Stimulated activated CD4-positive, alpha-beta T cell treated with anti-CD3 and anti-CD28 coated beads, Interleukin-1b, Interleukin-23, amount 100 ng/mL, for 1 hour (primary cell): ENCODE measurements around the gene TMEM273.

ENCODE experiments used
- DNase-seq, 2 donors: peaks; one replicate each; pipeline ENCODE4 v3.0.0-alpha.2; 2020; ENCODE audit warnings: low read depth in 2 of 2

Gene TMEM273

DNA sequence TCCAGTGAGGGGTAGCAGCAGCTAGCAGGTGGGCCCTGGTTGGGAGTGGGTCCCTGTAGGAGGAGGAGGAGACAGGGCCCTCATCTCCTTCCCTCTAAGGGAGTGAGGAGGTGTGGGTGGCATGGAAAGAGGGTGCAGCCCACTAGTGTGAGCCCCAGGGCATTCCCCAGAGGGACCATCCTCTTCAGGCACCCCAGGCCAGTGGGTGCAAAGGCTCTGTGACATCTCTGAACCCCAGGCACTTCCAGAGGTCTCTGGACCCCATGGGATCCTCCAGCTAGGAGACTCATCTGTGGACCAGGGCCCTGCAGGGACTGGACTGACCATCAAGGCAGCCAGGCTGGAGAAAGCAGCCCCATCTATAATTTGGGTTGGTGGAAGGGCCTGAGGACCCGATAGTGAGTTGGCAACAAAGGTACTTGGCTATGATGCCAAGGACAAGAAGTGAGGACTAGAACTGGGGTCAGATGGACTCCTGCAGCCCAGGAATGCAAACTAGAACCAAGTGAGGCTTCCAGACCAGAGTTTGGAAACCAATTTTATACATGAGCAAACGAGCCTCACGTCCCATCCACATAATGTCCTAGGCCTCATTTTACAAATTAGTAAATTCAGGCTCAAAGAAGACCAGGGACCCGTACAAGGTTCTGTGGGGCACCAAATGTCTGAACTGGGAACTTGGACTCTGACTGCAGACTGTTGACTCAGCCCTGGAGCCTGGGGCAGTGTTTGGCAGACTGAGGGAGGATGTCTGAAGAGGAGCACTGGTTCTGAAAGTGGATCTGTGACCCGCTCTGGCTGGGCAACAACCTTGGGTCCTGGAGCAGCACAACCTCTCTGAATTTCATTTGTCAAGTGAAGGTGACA, 71.4 kb downstream of the TMEM273 start:
- no peak for DNase-seq

GRCh38 chr10:49115796-49116508, 72.2 kb downstream of the TMEM273 start:
- no peak for DNase-seq

- DNase-seq: no peak
Observed at GRCh38 chr10:49115015-49115795, 73.0 kb downstream of the TMEM273 start, which contains the start of gene VSTM4. Gene VSTM4 (minus strand): TSS chr10:49115522. CDS start chr10:49115485, 37 bp downstream.

GRCh38 chr10:49114718-49115014, 73.5 kb downstream of the TMEM273 start:
- DNase-seq: no peak

DNA sequence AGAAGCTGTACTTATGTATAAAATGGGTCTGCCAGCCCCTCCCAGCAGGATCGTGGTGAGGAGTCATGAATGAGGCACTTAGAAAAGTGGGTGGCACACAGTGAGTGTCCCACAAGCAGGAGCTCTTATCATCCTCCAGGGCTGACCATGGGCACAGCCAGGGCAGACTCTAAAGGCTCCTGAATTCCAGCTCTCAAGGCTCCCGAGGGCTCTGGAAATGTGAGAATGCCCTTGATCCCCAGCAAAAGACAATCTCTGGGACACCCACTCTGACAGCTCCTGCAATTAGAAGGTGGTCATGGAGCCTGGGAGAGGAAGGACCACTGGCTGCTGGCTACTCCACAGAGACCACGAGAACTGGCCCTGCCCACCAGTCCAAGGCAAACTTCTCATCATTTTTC, 74.5 kb downstream of the TMEM273 start:
- DNase-seq: no peak

GRCh38 chr10:49112851-49113250, 75.3 kb downstream of the TMEM273 start:
- DNase-seq: no peak

GRCh38 chr10:49112098-49112497, 76.1 kb downstream of the TMEM273 start:
- DNase-seq: no peak

GRCh38 chr10:49111320-49111698, 76.9 kb downstream of the TMEM273 start:
- DNase-seq: no peak

- no peak for DNase-seq
Observed at GRCh38 chr10:49110684-49111319, 77.4 kb downstream of the TMEM273 start.

DNA sequence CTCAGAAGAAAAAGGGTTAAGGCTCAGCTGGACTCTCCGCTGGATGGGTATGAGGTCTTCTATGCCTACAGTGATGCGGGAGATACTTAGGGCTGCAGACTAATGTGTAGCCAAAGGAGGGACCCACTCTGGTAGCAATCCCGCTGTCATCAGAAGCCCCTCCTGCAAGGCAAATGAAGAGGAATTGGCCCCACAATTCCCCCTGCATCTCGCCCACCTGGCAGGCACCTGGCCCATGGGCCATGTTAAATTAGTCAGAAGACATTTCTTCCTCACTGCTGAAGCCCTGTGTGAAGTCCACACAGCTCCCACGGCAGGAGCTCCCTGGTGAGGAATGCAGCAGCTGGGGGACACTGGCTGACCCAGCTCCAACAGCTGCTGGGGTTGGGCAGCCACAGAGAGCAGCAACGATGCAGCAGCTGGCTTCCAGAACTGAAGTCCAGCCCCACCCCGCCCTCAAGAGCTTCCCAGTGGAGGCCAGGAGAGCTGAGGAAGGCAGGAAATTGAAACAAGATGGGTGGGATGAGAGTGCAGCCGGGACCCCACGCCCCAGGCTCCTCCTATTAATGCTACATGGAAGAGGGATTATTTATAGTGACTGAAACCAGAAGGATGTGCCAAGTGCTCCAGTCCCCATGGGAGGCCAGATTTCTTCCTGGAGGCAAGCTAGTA, 78.4 kb downstream of the TMEM273 start:
- DNase-seq: no peak

DNA sequence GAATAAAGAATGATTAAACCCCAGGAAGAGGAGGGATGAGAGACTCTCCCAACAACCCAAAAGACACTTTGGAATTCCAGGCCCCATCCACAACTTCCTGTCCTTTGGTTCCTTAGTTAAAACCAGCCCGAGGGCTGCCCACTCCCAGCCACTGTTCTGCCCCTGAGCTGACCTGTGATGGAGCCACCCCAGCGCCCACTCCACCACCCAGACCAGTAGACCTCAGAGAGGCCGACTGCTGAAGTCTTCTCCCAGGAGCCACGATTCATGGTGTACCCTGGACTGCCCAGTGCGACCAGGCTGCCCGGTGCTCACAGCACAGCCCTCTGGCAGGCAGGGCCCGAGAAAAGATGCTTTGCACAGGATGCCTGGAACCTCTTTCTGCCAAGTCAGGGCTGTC, 79.5 kb downstream of the TMEM273 start:
- no peak for DNase-seq

- no peak for DNase-seq
Observed at GRCh38 chr10:49107887-49108267, 80.3 kb downstream of the TMEM273 start.

DNA sequence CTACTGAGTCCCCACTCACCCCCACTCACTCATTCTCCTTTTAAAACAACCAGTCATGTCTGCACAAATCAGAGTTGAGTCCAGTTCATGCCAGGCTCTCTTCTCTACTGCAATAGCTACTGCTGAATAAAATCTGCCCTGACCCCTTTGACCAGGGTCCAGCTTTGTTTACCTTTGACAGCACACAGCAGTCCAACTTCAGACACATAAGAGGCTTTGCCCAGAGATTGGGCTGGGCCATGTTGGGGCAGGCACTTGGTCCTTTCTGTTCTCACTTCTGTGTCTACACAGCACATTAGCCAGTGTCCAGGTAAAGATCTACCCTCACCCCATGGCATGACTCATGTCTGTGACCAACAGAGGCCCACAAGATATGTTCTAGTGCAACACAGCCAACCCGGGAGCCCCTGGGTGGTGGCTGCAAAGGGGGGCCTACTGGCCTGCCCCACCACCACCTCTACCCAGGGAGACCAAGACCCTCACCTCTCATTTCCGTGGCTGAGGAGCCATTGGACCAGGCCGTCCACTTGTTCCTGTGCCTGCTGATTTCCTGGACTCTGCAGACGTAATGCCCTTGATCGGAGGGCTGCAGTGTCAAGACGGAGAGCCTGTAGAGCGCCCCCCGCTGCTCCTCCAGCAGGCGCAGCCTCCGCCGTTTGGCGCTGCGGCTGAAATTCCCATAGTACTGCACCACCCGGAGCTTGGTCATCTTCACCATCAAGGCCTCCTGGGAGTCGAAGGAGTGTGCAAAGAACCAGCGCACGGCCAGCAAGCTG, 80.9 kb downstream of the TMEM273 start:
- no peak for DNase-seq

- DNase-seq: no peak
Observed at GRCh38 chr10:49106451-49106850, 81.7 kb downstream of the TMEM273 start.

DNA sequence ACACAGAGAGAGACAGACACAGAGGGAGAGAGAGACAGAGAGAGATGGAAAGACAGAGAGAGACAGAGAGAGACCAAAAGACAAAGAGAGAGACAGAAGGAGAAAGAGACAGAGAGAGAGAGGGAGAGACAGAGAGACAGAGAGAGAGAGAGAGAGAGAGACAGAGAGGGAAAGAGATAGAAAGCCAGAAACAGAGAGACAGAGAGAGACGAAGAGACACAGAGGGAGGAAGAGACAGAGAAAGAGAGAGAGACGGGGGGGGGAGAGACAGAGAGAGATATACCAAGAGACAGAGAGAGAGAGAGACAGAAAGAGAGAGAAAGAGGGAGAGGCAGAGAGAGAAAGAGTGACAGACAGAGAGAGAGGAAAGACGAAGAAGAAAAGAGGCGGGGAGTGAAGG, 83.1 kb downstream of the TMEM273 start:
- DNase-seq: no peak
